HG02885 (cell line): ENCODE measurements around the gene GUCY1B1.

Experiments used
- ATAC-seq: cut with Tn5 transposase; IDR thresholded peaks from one replicate; pipeline ENCODE4 v1.9.1; 2021; ENCODE audit warnings: mild to moderate bottlenecking; ENCODE audit not compliant: unreplicated experiment, poor library complexity

GUCY1B1 gene

DNA sequence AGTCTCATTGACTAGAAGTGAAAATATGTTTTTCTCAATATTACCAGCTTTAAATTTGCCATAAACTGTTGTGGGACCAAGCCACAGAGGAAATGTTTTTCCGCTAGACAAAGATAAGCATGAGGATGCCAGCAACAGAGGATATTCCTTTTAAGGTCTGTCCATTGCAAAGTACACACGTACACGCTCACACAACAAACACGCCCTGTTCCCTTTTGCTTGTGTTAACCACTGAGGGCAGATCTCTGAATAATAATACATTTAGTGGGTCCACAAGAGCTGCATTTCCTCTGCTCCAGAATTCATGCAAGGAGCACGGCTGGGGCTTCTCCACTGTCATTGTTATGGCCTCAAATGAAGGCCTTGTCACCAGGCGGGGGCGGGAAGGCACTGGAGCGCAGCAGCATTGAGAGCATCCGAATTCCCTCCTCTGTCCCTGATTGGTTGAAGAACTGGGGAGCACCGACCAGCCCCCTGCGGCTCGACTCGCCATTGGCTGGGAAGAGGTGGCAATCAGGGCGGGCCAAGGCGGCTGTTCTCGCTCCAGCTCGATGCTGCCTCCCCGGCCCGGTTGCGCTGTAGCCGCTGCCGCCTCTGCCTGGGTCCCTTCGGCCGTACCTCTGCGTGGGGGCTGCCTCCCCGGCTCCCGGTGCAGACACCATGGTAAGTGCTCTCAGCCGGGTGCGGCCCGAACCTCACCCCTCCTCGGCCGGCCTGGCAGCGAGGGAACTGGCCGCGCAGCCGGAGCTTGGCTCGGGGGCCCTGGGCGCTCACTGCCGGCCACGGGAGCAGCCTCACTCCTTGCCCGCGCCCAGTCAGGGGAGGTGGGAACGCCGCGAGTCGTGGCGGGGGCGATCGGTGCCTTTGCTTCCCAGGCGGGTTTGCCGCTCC, at the start of gene GUCY1B1:
Gene GUCY1B1, plus strand, starts transcription at position 541 of the 891 bp plus-strand sequence. Its CDS starts 120 bp downstream, at position 661.
- peak; percentile 96 for ATAC-seq

DNA sequence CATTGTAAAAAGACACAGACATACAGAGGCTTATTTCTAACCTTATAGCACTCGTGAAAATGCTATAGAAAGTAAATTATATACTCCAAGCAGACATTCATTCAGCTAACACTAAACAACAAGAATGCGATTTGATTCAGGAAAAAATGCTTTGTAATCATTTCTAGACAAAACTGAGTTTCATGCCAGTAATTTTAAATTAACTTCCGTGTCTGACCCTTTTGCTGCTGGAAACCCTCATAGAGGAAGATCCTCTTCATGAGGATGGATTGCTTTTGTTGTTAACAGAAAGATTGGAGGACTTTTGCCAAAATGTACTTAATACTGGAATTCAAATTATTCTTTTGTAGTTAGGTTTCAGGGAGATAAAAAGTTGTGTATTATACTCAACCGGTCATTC, 48.9 kb upstream of the GUCY1B1 start:
- no peak for ATAC-seq

DNA sequence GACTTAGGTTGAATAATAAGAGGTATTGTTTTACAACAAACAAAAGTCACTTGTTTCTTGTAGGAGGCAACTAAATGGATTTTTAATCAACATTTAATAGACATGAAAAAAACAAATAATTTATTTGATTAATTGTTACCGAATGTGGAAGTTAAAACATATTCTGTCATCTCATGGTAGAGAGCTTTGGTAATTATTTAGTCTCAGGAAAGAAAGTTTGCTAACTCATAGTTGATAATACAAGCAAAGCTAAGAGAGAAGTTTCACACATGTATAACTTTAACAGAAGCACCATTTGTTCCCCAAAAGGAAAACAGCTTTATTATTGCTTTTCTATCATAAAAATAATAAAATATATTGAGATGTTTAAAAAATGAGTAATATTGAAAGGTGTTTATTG, 47.3 kb upstream of the GUCY1B1 start:
- no peak for ATAC-seq

DNA sequence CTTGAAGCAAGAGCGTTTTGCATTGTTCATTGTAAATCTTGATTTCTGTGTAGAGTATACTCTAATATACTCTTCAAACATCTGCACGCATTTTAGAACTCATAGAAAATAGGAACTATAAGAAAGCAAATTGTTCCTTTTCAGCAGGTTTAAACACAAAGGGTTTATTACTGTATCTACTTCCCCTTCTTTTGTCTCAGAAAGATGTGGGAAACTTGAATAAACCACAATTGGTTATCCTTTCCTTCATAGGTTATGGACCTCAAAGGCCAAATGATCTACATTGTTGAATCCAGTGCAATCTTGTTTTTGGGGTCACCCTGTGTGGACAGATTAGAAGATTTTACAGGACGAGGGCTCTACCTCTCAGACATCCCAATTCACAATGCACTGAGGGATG, 46.0 kb upstream of the GUCY1B1 start:
- no peak for ATAC-seq

DNA sequence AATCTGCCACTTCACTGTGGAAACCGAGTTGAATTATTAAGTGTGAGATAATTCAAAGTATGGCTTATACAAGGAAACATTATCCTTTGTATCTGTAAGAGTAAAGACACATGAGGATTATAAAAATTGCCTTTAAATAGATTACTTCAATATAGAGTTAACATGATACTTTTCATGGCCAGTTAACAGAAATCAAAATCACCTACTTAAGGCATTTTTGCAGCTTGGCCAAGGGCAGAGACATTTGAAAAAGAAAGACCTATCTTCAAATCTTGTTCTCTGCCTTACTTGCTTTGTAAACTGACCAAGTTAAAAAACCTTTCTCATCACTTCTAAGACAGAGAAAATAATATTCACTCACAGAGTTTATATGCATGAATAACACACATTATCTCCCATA, 44.9 kb upstream of the GUCY1B1 start:
- no peak for ATAC-seq

DNA sequence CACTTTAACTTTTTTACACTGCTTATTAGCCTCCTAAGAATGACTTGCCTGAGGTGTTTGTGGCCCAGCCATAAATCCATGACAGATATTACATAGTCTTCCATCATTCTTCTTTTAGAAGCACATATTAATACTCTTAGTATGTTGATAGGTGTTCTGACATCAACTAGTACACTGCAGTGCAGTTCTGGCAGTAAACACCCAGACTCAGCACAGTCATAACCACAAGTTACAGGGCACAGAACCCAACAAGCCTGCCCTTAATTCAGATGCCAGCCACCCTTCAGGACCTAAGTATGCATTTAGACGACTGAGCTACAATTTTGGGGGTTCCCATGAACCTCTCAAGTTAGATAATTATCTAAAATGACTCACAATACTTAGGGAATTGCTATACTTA, 36.5 kb upstream of the GUCY1B1 start:
- ATAC-seq = no peak

DNA sequence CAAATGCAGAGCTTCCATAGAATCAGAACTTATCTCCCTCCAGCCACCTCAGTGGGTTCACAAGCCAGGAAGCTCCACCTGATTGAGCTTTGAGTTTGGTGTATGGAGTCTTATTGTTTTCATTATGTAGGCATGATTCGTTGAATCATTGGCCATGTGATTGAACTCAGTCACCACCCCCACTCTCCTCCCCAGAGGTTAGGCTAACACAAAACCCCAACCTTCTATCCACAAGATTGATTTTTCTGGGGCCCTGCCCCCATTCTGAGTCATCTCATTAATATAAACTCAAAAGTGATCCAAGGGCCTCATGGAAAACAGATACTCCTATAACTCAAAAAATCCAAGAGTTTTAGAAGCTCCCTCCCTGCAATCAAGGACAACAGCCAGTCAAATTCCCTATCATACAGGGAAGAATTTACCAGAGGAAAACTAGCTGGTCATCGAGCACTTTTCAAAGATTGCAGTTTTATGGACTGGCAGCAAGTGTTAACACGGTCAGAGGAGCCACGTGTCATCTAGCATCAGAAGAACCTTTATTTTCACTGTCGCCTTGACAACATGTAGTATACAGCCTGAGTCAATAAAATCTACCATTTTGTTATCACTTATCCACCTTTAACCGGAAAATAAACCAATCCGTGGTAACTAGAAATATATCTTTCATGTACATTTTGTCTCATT, 35.9 kb upstream of the GUCY1B1 start:
- ATAC-seq = no peak

DNA sequence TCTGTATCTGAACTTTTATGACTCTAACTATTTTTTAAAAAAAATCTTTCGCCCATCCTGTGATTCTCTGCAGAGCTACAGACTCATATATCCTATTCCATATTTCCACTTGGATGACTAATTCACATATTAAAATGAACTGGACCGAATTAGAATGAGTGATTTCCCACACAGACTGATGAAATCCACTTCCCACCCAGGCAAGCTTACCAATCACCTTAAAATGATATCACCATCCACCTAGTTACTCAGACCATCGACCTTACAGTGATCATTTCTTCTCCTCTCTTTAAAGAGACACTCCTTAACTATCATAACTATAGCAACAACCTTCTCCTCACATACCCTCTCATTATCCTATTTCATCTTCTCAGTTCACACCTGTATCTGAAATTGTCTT, 34.1 kb upstream of the GUCY1B1 start:
- ATAC-seq = no peak

DNA sequence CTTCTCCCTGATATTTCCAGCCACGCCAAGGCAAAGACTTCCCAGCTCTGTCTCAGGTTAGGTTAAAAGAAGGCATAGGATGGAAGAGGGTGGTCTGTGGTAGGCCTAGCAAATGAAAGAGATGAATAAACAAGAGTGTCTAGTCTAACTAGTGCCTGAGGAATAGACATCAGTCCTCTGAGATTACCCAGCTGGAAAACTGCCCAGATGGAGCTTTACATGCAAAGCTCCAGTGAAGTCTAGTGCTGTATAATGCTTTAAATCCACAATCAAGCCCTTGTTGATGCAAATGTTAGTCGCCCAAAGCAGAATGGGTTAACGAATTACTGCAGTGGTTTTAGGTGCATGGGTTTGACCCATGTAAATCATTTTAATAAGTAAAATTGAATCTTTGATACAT, 24.8 kb upstream of the GUCY1B1 start:
- no peak for ATAC-seq

DNA sequence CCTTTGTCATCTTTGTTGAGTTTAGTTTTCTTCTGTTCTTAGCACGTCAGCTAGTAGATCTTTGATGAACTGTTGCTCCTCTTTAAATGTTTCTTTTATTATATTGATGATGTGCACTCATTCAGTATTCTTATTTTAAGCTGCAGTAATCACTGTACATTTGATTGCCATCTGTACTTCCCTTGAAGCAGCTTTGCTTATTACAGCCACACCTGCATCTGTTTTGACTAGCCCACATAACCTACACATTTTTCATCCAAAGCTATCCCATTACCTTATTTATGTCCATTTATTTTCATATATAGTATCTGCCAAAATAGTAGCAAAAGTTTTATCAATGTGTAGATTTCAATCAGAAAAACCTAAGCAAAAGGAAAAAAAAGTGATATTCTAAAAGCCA, 23.9 kb upstream of the GUCY1B1 start:
- no peak for ATAC-seq

DNA sequence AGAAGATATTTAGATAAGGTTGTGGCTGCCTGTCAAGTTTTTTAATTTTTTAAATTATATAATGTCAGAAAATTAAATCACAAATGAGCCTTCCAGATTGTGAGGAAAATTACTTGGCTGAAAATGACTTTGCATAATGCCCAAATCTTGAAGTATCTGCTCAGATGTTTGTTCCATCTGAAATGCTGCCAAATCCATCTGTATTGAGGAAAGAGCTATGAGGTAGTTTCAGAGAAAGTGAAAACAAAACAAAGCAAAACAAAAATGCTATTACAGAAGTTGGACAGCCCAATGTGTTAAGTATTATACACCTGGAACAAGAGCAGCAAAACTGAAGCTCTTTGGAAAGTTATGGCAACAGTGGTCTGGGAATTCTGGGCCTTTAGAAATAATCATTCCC, 23.3 kb upstream of the GUCY1B1 start:
- no peak for ATAC-seq

DNA sequence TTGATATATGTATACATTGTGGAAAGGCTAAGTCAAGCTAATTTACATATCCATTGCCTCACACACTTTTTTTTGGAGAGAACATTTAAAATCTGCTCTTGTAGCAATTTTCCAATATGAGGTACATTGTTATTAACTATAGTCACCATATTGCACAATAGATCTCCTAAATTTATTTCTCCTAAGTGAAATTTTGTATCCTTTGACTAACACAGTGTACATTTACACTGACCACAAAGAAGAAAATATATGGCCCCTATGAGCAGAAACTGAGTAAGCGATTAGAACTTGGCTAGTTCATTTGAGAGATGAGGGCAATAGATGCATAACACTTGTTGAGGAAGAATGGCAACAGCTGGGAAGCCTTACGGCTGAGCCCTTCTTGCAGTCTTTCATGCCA, 20.3 kb upstream of the GUCY1B1 start:
- no peak for ATAC-seq

DNA sequence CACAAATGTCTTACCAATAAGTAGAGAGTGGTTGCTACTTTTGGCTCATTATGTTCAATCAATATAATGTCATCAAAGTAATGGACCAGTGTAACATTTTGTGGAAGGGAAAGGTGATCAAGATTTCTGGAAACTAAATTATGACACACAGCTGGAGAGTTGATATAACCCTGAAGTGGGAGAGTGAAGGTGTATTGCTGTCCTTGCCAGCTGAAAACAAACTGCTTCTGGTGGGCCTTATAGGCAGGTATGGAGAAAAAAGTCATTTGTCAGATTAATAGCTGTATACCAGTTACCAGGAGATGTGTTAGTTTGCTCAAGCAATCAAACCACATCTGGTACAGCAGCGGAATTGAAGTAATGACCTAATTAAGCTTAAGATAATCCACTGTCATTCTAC, 17.3 kb upstream of the GUCY1B1 start:
- ATAC-seq = no peak

DNA sequence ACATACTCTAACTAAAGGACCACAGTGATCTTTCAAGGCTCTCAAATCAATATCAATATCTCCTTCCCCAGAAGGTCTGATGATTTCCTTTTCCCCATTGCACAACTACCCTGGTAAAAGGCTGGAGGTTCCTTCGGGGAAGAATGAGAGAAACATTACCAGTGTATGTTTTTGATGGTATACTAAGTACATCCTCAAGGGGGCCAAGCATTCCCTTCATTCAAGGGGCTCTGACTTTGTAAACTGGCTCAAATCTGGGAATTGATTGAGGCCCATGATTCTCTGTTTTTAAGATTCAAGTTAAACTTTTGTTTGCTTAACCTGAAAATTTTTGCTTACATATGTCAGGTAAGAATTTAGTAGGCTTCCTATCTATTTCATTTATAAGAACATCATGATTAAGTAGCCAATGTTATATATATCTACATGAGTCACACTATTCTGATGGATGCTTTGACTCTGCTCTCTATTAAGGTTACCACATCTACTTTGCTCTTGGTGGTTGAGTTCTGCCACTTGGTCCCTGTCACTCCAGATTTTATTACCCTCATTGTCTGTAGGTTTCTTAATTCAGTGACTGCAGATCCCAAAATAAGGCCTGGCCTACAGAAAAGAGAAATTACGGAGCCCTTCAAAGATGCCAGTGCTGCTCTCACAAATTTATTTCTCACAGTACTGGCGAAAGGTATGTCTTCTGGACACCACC, 16.4 kb upstream of the GUCY1B1 start:
- no peak for ATAC-seq

DNA sequence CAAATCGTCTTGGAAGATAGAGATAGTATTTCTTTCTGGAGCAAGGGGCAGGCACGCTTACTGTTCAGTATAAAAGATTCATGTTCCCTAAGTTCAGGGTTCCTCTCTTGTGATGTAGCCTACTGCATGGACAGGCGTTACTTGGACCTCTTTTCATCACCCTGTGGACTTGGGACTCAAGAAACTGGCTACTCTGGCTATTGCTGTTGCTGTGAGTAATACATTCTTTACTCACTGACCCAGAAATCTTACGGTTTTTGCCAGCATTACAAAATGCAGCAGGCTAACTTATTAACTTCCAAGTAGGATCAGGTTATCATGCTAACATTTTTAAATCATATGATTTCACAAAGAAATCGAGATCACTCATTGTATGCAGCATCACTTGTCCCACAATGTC, 12.8 kb upstream of the GUCY1B1 start:
- no peak for ATAC-seq

DNA sequence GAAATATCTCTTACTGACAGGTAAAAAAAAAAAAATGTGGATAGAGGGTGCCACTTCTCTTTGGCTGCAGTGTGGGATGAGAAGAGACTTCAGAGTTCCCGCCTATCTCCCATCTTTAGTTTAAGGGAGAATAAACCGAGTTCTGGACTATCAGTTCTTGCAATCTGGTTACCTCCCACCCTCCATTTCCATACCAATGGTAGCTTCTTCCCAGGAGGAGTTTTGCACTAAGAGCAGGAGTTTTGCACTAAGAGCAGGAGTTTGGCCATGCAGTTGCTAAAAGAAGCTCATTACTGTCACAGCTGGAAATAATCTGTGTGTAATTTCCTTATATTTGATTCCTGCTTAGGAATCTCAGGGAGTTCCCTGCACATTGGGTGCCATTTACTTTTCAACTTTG, 10.8 kb upstream of the GUCY1B1 start:
- no peak for ATAC-seq

DNA sequence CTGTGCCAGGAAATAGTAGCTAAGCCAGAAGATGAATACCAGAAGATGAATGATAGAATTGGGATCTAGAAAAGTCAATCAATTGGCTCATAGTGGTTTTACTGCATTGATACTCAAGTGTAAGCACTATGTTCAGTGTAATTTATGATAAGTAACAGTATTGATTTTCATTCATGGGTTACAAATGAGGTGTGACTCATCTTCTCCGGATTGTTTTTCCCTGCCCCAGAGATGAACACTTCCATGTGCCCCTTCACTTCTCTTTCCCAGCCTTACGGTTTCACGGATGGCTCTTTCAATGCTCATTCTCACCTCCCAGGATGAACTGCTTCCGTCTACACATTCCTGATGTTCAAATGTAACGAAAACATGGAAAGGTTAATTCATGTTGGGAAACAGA, 9.8 kb upstream of the GUCY1B1 start:
- ATAC-seq = no peak

DNA sequence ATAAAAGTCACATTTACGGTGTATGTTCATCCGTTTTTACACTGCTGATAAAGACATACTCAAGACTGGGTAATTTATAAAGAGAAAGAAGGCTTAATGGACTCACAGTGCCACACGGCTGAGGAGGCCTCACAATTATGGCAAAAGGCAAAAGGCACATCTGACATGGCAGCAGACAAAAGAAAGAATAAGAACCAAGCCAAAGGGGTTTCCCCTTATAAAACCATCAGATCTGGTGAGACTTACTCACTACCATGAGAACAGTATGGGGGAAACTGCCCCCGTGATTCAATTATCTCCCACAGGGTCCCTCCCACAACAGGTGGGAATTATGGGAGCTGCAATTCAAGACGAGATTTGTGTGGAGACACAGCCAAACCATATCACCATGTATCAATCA, 7.3 kb upstream of the GUCY1B1 start:
- no peak for ATAC-seq

DNA sequence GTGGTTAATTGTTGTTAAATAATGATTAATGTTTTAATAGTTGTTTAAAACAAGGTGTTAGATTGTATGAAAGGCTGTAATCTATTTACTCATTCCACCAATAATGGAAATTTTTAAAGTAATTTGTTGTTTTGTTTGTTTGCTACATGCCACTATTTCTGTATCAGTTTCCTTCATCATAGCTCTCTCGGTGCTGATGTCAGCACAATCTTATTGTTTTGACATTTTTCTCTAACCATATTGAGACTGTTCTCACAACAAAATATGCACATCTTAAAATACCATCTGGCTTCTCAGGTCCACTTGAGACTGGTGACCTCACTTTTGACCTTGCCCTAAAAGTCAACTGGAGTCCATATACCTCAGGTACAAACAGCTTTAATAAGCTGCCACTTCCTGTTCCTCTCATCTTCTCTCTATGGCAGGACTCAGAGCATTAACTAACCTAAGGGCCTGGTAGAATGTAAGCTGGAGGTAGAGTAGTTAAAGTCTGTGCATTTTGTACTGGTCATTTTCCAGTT, 1.0 kb upstream of the GUCY1B1 start:
- ATAC-seq = no peak

DNA sequence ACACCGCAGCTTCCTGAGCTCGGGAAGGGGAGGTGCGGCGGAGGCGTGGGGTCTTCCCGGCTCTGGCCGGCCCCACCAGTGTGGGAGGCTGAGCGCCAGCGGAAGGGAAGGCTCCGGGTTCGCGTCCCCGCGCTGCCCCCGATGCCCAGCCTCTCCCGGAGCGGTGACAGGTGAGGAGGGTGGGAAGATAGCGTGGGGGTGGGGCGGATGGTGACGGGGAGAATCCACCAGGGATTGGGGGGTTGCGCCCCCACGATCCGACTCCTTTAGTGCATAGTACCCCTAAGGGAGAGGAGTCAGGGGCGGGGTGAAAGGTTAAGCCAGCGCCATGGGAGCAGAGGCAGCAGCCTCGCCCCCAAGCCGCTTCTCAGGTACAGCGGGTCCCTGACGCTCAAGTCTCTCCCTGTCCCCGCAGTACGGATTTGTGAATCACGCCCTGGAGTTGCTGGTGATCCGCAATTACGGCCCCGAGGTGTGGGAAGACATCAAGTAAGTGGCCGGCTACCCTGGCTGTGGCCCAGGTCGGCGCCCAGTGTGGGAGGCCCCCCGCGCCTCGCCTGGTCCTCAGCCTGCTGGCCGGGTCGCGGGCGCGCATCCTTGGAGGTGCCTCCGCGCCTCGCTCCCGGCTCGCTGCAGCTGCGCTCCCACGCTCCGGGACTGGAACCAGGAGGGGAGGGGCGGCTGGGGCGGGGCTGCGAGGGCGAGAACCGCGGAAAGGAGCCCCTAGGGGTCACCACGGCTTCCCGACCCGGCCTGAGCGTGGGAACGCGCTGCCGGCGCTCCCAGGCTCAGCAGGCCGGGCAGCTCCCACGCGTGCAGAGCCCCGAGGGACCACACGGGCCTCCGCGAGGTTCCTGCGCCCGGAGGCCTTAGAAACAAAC, 791 bp downstream of the GUCY1B1 start:
- peak; percentile 15 for ATAC-seq
